ENCODE results near the gene TPPP.

The TPPP gene

DNA sequence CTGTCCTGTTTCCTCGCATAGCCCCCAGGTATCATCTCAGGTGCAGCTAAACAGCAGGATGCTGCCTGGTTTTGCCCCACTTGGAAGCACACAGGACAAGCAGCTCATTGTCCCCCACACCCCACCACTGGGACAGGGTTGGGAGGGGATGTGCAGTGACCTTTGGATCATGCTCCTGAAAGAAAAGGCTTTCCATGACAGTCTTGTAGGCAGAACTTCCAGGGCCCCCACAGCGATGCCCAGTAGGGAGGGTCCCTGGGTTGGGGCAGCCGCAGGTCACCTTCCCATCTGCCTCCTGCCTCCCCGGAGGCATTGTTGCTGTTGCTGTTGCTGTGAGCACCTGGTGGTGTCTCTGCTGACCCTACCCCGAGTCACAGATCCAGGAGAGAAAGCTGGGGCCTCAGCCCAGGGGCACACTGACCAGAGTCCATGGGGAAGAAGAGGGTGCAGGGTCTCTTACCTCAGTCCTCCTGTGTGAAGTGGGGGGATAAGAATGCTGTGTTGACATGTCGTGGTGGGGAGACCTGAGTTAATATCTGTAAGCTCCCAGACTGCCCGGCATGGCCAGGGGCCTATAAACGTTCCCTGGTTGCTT, 72.5 kb downstream of the TPPP start:
- no peak overlapping the region for H3K4me2 ChIP-seq (ENCODE audit: low read depth, low read length)
- H3K27ac ChIP-seq (ENCODE audit: low read length): no peak overlapping the region
- H3K27me3 ChIP-seq (replicated peaks; ENCODE audit: insufficient read depth, low read length): no peaks in the 10 kb centered on the region
- no peak overlapping the region for H3K9ac ChIP-seq (ENCODE audit: low read length)
- H3K79me2 ChIP-seq (ENCODE audit: low read length): peaks cover 28% of the 10 kb centered on the region
- peaks cover 9% of the 10 kb centered on the region for H3K36me3 ChIP-seq (replicated peaks; ENCODE audit: insufficient read depth, low read length)
- H2AFZ ChIP-seq (ENCODE audit: low read length): no peak overlapping the region
- no peaks in the 10 kb centered on the region for H3K4me1 ChIP-seq (ENCODE audit: low read length)
- no peak for DNase-seq
- H4K20me1 ChIP-seq (ENCODE audit: insufficient read depth, low read length): no peaks in the 10 kb centered on the region
- no peak overlapping the region for H3K4me3 ChIP-seq (ENCODE audit: low read length)
- no peaks in the 10 kb centered on the region for H3K9me2 ChIP-seq (replicated peaks; ENCODE audit: insufficient read depth, low read length)
- no peaks in the 10 kb centered on the region for H3F3A ChIP-seq (ENCODE audit: insufficient read depth, low read length)
- H3K9me3 ChIP-seq (replicated peaks; ENCODE audit: insufficient read depth, low read length): no peaks in the 10 kb centered on the region
- TF ChIP-seq EZH2phosphoT487 (IDR thresholded peaks at IDR 0.05; ENCODE audit: low read length) (no peak), EZH2 (optimal IDR thresholded peaks at IDR 0.05; ENCODE audit: low read depth, low read length) (no peak)
- TF ChIP-seq, protein P1, sequence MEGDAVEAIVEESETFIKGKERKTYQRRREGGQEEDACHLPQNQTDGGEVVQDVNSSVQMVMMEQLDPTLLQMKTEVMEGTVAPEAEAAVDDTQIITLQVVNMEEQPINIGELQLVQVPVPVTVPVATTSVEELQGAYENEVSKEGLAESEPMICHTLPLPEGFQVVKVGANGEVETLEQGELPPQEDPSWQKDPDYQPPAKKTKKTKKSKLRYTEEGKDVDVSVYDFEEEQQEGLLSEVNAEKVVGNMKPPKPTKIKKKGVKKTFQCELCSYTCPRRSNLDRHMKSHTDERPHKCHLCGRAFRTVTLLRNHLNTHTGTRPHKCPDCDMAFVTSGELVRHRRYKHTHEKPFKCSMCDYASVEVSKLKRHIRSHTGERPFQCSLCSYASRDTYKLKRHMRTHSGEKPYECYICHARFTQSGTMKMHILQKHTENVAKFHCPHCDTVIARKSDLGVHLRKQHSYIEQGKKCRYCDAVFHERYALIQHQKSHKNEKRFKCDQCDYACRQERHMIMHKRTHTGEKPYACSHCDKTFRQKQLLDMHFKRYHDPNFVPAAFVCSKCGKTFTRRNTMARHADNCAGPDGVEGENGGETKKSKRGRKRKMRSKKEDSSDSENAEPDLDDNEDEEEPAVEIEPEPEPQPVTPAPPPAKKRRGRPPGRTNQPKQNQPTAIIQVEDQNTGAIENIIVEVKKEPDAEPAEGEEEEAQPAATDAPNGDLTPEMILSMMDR (IDR thresholded peaks at IDR 0.05; ENCODE audit: low read length): no peak

DNA sequence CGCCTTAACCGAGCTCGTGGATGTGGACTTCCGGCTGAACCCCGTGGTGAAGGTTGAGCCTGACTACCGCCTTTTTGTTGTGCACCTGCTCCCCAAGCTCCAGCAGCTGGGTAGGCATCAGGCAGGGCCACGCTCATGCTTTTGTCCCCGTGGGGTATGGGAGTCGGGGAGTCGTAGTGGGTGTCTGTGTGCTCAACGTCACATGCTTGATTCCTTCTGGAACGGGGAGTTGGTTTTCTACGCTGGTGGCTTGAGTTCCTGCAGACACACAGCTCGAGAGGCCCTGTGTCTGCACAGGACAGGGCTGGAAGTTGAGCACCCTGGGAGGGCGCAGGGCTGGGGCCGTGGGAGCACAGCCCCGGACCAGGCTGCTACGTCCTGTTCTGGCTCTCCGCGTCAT, 73.0 kb downstream of the TPPP start:
- Histone ChIP-seq H4K20me1 (ENCODE audit: insufficient read depth, low read length) (no peaks in the 10 kb centered on the region), H3K36me3 (replicated peaks; ENCODE audit: insufficient read depth, low read length) (peaks cover 9% of the 10 kb centered on the region), H3K79me2 (ENCODE audit: low read length) (peaks cover 34% of the 10 kb centered on the region), H3K4me3 (ENCODE audit: low read length) (no peak overlapping the region), H3K4me2 (ENCODE audit: low read depth, low read length) (no peak overlapping the region), H2AFZ (ENCODE audit: low read length) (no peak overlapping the region), H3K4me1 (ENCODE audit: low read length) (no peaks in the 10 kb centered on the region), H3K27ac (ENCODE audit: low read length) (no peak overlapping the region), H3K9me2 (replicated peaks; ENCODE audit: insufficient read depth, low read length) (no peaks in the 10 kb centered on the region), H3K9me3 (replicated peaks; ENCODE audit: insufficient read depth, low read length) (no peaks in the 10 kb centered on the region), H3K9ac (ENCODE audit: low read length) (no peak overlapping the region), H3K27me3 (replicated peaks; ENCODE audit: insufficient read depth, low read length) (no peaks in the 10 kb centered on the region), H3F3A (ENCODE audit: insufficient read depth, low read length) (no peaks in the 10 kb centered on the region)
- no peak for TF ChIP-seq EZH2 (optimal IDR thresholded peaks at IDR 0.05; ENCODE audit: low read depth, low read length)
- TF ChIP-seq, protein P1 (IDR thresholded peaks at IDR 0.05; ENCODE audit: low read length): no peak
- no peak for TF ChIP-seq EZH2phosphoT487 (IDR thresholded peaks at IDR 0.05; ENCODE audit: low read length)
- DNase-seq: no peak

DNA sequence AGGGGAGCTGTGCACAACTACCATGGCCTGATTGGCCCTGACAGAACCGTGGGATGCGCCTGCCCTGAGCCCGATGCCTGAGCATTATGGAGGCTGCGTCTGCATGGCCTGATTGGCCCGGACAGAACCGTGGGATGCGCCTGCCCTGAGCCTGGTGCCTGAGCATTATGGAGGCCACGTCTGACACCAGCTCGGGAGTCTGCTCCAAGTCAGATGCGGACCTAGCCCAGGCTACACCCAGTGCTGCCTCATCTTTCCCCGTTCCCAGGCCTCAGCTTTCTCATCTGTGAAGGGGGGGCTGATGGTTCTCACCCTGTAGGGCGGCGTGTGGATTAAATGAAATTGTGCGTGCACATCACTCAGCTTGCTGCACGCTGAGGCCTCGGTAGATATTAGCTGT, 73.7 kb downstream of the TPPP start:
- Histone ChIP-seq H3K4me2 (ENCODE audit: low read depth, low read length) (no peak overlapping the region), H3K27me3 (replicated peaks; ENCODE audit: insufficient read depth, low read length) (no peaks in the 10 kb centered on the region), H4K20me1 (ENCODE audit: insufficient read depth, low read length) (no peaks in the 10 kb centered on the region), H3K9me3 (replicated peaks; ENCODE audit: insufficient read depth, low read length) (no peaks in the 10 kb centered on the region), H3K79me2 (ENCODE audit: low read length) (peaks cover 41% of the 10 kb centered on the region), H3K9ac (ENCODE audit: low read length) (no peak overlapping the region), H3K4me3 (ENCODE audit: low read length) (no peak overlapping the region), H3K36me3 (replicated peaks; ENCODE audit: insufficient read depth, low read length) (peaks cover 9% of the 10 kb centered on the region), H3K4me1 (ENCODE audit: low read length) (no peaks in the 10 kb centered on the region), H3K27ac (ENCODE audit: low read length) (no peak overlapping the region), H3F3A (ENCODE audit: insufficient read depth, low read length) (no peaks in the 10 kb centered on the region), H3K9me2 (replicated peaks; ENCODE audit: insufficient read depth, low read length) (no peaks in the 10 kb centered on the region), H2AFZ (ENCODE audit: low read length) (no peak overlapping the region)
- TF ChIP-seq EZH2phosphoT487 (IDR thresholded peaks at IDR 0.05; ENCODE audit: low read length) (no peak), EZH2 (optimal IDR thresholded peaks at IDR 0.05; ENCODE audit: low read depth, low read length) (no peak)
- TF ChIP-seq, protein P1 (IDR thresholded peaks at IDR 0.05; ENCODE audit: low read length): no peak
- no peak for DNase-seq
